Activated CD4-positive, alpha-beta T cell treated with anti-CD3 and anti-CD28 coated beads, Interleukin-2, Interleukin-6, amounts not matched to agents 100 ng/mL and 50 ng/mL, durations not matched to agents 16 hours and 8 hours (primary cell): ENCODE results near the gene KAZN.

Source experiments
- DNase-seq: peaks from one replicate; pipeline ENCODE4 v3.0.0-alpha.2; 2020

Gene KAZN

DNA sequence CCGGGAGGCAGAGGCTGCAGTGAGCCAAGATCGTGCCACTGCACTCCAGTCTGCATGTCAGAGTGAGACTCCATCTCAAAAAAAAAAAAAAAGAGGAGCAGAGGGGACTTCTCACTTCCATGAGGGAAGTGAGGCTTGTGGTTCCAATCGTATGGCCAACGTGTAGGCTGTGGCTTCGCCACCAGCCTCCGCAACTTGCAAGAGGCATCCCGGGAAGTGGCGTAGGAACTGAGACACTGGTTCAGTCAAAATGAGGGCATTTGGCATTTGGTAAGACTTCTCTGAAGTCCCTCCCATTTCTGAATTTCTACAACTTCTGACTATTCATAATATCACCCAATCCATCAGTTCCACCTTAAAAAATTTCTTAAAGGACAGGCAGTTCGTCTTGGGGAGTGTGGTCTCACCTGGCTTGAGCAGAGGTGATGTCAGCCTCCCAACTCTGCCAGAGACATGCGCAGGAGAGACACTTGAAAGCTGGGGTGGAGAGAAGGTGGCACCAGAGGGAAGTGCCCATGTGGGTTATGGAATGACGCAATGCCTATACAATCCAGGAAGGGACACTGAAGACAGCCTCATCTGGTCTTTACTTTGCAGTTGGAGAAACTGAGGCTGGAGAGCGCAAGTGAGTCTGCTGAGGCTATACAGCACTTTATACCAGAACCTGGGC lies 17.2 kb downstream of the KAZN start:
- DNase-seq, result no peak

DNA sequence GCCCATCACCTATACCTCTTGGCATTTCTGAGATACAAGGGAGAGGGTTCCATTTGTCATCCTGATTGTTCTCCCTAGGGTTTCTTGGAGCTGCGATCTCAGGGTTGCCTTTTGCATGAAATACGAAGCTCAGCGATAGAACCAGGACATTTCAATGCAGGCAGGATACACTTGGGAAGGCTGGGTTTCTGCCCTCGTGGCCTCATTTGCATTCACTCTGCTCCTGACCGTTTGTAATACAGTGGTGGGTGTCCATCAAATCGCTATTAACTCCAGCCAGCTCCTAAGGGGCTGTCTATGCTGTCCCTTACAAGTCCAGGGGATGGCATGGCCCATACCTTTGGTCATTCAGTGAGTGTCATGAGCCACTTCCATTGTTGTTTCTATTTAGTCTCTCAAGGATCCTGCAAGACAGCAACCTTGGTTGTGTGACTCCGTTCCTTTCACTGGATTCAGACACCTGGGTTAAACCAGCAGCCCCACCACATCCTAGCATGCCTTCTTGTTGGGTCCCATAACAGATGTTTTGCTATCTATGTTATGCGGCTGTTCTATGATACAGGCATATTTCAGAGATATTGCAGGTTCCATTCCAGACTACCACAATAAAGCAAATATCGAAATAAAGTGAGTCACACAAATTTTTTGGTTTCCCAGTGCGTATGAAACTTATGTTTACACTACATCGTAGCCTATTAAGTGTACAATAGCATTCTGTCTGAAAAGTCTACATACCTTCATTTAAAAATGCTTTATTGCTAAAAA lies 18.3 kb downstream of the KAZN start:
- no peak for DNase-seq

DNA sequence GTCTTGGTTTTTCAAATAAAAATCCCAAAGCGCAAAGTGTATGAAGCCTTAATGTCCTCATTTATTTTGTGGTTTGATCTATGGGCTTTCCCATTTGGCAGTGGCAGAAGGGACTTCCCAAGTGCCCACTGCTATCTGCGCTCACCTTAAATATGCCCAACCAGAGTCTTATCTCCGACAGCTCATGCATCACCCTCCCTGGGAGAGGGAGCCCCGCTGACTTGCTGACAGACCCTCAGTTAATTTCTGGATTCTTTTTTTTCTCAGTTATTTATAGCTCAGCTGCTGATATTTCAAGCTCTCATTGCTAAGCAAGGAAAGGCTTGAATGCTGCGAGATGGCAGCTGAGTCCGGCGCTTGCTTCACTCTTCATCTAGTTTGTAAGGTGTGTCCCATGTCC lies 19.3 kb downstream of the KAZN start:
- DNase-seq, result no peak

DNA sequence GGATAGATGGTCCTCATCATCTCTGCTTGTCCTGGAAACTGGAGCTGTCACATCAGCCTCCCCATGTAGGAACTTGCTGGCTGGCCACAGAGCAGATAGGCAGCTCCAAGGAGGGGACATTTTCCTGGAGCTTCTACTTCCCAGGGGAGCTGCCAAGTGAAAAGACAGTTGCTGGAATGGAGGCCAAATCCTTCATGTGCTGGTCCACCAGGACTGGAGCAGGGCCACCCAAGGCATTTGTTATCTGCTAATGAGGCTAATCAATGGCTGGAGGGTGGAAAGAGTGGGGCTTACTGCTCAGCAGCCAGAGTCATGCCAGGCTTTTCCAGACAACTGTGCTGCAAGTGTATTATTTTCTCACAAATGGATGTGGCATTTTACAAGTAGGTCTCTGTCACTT lies 22.5 kb downstream of the KAZN start:
- no peak for DNase-seq

DNA sequence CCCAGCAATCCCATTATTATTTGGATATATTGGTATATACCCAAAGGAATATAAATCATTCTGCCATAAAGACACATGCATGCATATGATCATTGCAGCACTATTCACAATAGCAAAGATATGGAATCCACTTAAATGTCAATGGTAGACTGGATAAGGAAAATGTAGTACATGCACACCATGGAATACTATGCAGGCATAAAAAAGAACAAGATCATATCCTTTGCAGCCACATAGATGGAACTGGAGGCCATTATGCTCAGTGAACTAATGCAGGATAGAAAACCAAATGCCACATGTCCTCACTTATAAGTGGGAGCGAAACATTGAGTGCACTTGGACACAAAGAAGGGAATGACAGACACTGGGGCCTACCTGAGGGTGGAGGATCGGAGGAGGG lies 24.6 kb downstream of the KAZN start:
- DNase-seq, result no peak

DNA sequence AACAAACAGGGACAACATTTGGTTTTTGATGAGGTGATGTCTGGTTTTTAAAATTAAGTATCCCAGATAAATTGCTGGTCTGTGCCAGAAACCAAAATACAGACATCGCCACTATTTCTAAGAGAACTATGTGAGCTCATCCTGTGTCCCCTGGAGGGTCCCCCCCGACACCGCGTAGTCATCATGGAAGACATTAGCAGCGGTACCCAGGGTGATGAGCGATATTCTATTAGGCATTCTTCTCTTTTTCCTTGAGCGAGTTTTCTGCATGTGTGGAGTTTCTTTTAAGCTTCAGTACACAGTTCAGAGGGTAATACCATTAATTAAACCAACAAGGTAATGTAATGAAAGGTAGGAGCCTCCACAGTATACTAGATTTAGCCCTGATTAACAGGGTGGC lies 26.5 kb downstream of the KAZN start:
- DNase-seq, result no peak

DNA sequence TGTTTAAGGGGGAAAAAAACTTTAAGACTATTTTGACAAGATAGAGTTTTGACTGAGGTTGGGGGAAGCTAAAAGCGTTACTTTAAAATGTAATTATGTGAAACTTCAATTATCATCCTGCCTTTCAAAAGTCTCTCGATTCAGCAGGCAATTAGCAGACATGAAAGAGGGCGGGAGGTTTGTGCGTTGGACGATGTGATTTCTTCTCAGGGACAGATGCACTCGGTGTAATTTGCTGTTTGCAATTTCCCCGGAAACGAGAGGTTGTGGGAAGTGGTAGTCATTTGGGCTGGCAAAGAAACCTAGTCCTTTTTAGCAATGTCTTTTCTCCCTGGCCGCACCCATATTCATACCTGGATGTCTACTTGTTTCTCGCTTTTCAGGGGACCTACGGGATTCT lies 27.1 kb downstream of the KAZN start:
- no peak for DNase-seq

DNA sequence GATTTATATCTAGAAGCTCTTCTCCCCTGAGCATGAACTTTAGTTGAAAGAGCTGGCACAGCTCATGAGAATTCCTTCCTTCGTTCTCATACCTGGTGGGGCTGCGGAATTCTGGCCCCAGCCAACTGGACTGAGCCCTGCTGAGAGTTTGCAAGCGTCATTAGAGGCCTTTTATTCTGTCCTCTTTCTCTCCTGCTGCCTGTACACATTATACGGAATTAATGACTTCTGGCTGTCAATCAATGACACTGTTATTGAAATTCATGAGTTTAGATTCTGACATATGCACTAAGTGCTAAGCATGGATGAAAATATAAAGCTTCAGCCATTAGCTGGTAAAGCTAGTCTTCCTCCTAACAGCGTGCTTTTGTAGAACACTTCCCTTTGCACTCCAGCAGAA lies 27.5 kb downstream of the KAZN start:
- DNase-seq, result no peak

DNA sequence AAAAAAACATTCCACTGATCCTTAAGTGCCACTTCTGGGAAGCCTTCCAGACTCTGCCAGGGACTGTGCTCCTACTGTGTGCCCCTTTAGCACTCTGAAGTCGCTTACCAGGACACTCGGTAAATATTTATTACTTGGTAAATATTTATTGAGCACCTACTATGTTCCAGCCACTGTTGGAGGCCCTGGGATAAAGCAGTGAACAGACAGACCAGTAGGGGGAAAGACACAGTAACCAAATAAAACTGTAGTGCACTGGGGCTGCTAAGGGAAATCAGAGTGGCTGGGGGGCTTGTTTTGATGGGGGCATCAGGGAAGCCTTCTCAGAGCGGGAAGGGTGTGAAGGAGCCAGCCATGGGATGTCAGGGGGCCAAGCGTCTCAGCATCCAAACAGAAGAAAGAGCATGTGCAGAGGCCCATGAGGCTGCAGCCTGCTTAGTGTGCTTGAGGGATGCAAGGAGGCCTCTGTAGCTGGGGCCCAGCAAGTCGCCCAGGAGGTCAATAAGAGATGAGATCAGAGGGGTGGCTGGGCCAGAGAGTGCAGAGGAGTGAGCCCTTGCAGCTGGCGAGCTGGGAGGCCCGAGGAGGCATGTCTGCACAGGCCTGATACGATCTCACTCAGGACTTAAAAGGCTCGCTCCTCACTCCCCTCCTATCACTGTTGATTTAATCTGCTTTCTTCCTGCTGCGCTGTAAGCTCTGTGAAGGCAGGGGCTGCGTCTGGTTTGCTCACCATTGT lies 28.6 kb downstream of the KAZN start:
- DNase-seq, result no peak

DNA sequence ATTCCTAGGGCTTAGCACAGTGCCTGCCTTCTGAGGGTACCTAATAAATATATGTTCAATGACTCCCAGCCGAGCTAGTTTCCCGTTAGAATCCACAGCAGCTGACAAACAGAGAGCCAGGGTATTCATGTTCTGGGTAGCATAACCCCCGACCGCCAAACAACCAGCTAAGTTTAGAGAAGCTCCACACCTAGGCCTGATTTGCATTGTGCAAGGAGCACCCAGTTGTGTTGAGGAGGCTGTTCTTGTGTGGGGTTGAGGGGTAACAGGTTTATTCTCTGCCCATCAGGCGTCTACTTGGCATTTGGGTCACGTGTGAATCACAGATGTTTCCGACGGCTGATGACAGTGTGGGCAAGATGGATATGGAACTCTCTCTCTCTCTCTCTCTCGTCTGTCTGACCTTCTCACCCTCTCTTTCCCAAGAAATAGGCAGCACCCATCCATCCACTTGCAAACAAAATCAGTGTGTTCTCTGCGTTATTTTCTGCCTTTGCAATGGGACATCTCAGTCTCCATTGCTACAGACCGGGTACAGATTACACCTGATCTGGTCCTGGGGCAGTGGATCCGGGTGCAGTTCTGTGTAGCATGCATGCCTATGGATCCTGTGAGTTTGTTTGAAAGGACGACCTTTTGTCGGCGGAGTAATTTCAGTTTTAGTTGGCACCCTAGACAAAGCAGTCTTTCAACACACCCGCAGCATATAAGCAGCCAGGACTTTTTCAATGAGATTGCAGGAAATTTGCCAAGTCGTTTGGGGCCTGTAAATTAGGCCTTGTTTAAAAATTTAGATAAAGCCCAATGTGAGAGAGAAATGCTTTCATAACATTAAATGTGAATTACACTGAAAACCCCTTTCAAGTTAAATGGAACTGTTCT lies 29.4 kb downstream of the KAZN start:
- DNase-seq, result no peak

DNA sequence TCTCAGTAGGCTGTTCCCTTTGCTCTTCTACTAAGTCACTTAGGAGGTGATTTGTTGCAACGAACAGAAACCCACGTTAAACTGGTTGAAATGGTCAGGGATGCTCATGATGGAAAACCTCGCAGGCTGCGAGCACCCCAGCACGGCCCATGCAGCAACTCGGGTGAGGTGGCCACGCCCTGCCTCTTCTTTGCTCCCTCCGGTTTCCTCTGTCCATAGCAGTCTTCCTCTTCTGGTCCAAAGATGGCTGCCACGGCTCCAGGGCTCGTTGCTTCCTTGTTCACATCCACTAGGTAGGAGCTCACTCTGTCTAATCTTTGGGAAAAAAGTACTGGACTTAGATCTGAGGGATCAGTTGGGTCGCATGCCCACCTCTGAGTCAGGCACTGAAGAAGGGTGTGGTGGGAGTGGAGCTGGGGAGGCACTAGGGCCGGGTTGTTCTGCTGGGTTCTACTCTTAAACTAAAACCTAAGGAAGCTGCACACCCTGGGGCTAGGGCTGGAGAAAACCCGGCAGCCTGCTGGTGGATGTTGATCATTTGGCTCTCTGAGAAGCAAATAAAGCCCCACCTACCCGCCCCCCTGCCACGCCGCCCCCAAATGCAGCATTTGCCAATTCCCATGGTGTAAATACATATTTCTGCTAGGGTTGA lies 31.0 kb downstream of the KAZN start:
- DNase-seq, result no peak

DNA sequence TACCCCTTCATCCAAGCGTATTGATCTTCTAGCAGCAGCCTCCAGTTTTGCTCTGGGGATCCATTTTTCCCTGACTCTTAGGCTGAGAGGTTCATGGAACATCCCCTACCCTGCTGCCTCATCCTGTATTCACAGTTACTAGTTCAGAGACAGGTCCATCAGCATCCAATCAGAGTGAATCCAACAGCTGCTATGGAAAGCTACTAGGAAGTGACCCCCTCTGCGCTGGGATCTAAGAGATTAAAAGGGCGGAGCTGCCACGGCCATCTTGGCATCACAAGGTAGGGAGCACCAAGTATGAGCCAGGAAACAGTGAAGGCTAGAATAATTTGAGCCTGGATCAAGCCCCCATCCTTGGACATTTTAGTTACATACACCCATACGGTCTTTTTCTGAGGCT lies 32.5 kb downstream of the KAZN start:
- DNase-seq, result no peak

DNA sequence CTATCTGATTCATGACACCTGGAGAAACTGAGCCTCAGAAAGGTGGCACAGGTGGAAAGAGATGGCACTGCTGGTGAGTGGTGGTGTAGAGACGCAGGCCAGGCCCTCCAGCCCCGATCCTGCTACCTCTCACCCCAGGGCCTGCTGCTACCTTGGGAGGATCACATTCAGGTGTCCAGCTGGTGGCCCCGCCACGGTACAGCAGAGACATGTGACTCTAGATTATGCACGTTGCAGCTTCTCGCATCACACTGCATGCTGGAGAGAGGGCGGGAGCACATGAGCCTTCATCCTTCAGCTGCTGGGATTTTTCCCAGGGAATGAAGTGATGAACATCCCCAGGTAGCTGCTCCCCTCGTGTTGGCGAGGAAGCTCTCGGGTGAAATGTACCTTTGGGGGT lies 32.9 kb downstream of the KAZN start:
- no peak for DNase-seq

DNA sequence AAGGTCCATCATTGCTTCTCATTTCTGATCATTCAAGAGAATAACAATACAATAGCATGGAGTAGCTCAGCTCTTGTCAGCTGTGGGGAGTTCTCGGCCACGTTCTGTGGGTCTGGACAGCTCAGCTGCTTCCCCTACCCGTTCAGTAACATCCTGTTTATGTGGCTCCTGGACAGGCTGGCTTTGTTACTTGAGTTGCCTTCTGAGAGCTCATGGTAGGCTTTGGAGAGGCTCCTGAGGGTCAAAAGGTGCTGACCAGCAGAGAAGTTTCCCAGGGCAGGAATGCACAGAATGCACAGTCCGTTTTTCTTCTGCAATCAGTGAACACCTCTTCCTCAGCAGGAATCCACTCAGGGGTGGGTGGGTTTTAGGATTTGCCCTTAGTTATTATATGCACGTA lies 36.0 kb downstream of the KAZN start:
- no peak for DNase-seq

DNA sequence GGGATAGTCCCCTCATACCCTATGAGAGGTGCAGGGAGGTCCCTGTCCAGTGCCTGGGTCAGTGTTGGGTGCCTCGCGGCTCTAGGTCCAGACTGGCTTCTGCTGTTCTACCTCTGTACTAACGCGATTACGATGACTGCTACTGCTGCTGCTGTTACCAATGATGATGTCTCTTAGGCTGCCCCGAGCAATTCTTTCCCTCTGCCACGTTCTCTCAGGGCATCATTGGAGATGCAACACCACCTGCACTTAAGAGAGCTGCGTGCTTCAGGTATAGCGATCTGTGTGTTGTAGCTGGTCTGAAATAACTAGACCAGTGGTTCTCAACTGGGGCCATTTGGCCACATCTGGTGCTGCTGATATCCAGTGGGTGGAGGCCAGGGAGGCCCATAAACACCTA lies 36.9 kb downstream of the KAZN start:
- no peak for DNase-seq

DNA sequence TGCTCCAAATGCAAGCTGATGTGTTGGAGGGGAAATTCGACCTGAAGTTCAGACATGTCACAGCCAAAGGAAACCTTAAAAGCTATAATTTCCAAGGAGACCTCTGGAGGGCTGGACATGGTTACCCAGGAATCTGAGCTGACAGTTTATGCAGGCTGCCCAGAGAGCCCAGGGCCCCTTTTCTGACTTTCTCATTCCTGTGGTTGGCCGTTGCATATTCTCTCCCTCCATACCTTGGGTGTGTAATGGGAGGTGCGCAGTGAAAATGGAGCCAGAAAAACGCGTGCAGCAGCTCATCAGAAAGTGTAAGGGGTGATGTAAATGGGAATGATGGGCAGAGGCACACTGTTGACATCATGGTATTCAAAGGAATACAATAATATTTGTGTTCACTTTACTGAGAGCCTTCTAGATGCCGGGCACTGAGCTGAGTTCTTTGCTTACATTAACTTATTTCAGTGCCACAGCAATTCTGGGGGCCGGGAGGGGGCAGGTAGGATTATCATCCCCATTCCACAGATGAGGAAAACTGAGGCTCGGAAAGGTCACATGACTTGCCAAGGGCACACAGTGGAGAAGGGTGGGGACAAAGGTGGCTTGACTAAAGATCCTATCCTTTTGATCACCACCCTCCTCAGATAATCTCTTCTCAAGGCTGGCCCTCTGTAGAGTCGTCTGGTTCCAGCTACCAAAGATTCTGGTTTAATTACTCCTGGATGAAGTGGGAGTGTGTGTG lies 38.6 kb downstream of the KAZN start:
- no peak for DNase-seq

DNA sequence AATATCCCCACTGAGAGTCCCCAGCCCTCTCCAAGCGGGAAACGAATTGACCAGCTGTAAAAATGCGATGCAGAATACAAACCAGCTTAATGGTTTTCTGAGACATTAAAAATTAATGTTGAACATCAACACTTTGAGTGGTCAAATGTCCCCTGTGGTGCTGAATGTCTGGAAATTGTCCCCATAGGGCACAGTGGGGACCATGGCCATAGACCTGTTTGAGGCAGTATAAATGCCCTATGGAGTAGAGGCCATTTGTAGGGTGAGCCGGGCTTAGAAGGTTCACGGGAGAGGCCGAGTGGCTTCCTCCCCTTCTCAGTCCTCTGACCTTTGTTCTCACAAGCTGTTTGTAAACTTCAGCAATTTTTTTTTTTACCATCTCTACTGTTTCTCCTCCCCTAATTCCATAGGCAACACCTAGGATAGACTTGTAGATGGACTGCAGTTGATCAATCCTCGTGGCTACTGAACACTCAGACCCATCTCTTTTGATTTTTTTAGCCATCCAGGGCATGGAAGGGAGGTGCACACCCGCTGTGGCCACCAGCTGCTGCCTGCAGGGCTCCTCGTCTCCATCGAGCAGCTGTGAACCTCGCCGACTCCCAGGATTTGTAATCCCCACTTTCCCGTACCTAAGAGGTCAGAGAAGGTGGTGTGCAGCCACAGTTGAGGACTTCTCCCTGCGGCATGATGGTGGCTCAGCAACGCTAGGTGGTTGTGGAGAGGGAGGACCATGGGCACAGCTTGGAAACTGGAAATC lies 41.0 kb downstream of the KAZN start:
- no peak for DNase-seq

DNA sequence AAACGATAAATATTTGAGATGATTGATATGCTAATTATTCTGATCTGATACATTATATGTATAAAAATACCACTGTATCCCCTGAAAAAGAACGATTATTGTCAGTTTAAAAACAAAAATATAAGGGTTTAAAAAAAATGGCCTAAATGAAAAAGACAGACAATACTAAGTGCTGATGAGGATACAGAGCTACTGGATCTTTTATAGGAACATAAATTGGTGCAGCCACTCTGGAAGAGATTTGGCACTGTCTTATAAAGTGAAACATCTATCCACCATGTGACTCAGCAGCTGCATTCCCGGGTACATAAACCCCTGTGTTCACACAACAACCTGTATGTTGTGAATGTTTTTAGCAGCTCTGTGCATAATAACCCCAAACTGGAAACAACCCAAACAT lies 44.2 kb downstream of the KAZN start:
- DNase-seq, result no peak

DNA sequence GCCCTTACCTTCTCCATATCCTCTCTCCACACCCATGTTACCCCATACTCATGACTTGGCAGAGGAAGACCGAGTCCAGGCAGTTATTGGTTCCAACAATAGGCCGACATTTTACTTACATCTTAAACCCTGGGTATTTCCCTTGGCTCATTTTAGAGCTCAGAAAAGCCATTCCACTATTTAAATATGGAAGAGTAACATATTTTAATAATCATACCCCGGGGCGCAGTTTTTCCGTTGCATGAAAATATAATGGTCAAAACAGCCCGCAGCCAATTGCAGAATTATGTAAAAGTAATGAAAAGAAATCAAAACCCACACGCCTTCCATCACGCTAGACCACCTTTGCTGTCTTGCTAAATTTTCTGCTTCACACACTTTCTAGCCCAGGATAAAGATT lies 48.5 kb downstream of the KAZN start:
- no peak for DNase-seq

DNA sequence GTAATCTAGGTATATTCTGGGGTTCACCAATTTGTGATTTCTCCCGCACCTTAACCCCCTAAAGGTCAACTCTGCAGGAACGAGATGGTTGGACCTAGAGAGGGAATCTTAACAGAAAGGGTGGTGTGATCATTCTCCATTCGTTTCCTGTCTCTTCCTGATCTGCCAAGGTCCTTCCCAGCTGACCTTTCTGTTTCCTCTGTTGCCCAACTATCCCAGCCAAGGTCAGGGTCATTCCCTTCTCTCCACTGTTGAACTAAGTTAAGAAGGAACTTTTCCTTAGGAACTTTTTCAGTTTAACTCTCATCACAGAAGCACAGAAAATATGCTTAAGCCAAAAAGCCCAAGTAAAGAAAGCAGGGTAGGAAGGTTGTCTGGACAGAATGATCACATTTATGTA lies 49.3 kb downstream of the KAZN start:
- DNase-seq, result no peak

DNA sequence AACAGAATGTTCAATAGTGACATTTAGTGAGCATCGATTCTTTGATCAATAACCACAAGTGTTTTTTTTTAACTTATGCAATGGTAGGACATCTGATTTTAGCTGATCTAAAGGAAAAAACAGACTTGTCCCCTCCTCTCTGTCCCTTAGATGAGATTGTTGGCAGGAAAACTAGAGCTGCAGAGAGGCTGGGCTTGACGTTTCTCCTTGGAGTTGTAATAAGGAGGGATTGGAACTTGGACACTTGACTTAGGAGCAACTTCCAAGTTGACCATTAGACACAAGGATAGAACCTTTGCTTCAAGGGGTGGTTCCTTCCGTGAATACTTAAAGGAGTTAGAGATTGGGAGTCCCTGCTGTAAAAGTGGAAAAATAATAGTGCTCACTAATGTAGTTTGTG lies 49.9 kb downstream of the KAZN start:
- DNase-seq, result no peak
